ENCODE measurements around the gene ZNF213.
"Not testable (repeated sequence)": the region's sequence is repeated elsewhere in the genome, so short reads cannot be mapped to it uniquely, and the experiment has no call there.

The ZNF213 gene

DNA sequence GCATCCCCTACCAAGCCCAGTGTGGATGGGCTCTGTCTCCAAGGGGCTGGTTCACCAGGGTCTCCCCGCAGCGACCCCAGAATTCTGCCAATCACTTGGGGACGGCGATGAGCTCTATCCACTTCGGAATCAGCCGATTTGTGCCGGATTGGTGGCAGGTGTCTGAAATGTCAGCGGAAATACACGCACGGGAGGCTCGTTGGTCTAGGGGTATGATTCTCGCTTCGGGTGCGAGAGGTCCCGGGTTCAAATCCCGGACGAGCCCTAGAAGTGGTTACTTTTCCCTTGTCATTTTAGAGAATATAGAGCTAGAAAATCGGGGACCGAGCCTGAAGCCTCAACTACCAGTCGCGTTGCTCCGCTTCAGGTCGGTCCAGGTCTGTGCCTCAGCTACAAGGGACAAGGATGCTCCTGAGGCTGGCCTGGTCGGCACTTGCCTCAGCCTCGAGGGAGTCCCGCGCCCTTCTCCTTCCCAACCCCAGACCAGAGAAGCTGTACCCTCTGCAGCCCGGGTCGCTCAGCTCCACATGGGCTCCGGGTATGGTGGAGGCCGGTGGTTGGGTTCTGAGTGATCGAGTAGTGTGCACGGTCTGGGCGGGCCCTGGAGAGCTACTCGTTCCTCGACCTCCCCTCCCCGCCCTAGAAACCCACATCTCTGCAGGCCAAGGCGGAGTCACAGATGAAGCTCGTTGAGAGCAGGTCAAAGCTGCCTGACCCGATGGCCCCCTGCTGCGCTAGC is 37.2 kb downstream of the ZNF213 start:
- no peak for DNase-seq

DNA sequence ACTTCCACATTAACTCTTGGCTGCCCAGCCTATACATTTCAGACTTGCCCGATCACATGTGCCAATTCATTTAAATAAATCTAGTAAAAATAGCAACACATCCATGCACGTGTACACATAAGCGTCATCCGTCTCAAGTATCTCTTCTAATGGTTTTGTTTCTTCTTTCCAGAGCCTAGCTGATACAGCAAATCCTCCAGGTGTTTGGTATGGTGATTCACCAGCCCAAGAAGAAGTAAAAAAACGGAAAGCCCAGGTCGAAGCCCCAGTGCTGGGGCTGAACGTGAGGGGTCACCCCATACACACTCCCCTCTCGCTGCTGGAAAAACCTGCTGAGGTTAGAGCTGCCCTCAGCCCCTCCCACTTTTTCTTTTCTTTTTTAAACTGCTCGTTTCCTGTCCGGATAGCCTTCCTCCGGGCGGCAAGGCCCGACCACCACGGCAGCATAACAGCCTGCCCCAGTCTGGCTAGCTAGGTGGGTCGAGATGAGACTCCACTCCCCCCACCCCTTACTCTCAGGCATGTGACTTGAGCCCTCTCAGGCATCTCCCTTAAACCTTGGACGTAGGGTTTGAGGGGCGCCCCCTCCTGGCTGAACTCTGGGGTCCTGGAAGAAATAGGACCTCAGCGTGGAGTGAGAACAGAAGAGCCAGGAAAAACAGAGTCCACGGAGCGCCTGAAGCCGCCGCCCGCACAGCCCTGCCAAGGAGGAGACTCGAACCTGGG is 39.2 kb downstream of the ZNF213 start:
- DNase-seq, result no peak

DNA sequence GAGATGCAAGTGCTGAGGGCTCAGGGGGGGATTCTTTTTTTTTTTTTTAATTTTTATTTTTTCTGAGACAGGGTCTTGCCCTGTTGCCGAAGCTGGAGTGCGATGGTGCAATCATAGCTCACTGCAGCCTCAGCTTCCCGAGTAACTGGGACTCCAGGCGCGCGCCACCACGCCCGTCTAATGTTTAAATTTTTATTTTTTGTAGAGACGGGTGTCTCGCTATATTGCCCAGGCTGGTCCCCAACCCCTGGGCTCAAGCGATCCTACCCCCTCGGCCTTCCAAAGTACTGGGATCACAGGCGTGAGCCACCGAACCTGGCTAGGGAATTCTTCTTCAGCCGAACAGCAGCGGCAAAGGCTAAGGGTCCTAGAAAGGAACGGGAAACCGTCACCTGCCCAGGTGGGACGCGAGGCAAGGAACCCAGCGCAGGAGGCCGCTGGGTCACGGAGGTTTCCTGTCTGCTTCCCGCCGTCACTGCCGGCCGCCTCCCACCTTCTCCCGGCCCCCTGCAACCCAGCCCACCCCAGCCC is 39.9 kb downstream of the ZNF213 start:
- DNase-seq, result no peak

DNA sequence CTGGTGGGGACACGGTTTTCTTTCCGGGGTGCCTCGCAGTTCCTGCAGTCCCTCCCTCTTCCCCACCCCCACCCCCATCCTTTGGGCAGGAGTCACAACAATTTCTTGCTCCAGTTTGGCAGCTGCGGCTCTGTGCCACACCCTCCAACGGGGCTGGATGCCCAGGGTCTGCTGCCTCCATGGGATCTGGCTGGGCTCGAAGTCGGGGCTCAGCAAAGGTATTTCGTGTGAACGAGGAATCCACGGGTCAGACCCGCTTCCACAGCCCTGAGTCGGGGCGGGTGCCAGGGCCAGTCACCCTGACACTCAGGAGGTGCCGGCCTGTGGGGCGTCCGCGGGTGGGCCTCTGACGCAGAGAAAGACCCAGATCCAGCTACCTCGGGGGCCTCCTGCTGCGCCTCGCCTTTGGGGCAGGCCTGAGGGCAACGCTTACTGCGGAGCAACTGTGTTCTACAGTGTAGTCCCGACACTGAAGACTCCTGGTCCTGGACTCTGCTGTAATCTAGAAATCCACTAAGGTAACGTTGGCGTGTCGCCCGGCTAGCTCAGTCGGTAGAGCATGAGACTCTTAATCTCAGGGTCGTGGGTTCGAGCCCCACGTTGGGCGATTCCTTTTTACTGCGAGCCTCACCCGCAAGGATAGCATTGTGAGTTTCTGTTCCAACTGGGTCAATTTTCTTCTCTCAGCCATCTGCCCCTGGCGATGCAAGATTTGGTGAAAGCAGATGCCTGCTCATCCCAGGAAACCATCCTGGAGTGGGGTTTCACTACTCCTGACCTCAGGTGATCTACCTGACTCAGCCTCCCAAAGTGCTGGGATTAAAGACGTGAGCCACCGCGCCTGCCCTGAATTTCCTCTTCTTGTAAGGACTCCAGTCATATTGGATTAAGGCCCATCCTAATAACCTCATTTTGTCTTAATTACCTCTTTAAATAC is 40.6 kb downstream of the ZNF213 start:
- DNase-seq, result no peak

DNA sequence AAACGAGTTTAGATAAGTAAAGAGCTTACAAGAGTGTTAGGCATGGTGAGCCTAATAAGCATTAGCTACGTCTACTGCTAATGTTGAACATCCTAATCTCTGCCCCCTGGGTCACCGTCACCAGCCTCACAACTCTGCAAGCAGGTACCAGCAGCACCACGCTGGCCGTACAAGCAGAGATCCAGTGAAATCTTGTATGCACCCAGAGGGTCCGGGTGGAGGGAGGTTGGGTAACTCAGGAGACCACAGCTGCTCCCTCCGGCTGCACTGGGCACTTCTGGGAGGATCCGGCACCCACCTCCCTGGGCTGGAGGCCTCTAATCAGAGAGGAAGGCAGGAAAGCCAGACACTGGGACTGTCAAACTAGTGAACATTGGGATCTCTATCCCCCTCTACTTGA is 44.8 kb downstream of the ZNF213 start:
- DNase-seq, result no peak

DNA sequence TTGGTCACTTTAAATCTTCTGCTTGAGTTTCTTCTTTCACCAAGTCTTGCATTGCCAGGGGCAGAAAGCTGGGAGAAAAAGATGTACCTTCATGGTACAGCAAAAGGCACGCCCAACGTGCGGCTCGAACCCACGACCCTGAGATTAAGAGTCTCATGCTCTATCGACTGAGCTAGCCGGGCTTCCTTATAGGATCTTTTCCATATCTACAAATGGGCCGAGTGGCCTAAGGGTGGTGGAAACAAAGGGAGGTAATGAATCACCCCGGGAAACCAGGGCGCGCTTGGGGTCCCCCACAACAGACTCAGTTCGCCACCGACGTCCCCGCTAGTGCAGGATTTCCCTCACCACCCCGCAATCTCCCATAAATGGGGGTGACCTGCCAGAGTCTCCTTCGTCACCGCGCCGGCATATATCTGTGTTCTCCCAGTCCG is 45.6 kb downstream of the ZNF213 start:
- no peak for DNase-seq

- DNase-seq, result not testable (repeated sequence)
Observed at GRCh38 chr16:3182293-3182607, 47.4 kb downstream of the ZNF213 start.

GRCh38 chr16:3182608-3183444 is 48.0 kb downstream of the ZNF213 start:
- peak; percentile 56 to 59 for DNase-seq

- DNase-seq, result no peak
Observed at GRCh38 chr16:3183445-3184139, 48.8 kb downstream of the ZNF213 start.

GRCh38 chr16:3186946-3187690 is 52.3 kb downstream of the ZNF213 start:
- no peak for DNase-seq

DNA sequence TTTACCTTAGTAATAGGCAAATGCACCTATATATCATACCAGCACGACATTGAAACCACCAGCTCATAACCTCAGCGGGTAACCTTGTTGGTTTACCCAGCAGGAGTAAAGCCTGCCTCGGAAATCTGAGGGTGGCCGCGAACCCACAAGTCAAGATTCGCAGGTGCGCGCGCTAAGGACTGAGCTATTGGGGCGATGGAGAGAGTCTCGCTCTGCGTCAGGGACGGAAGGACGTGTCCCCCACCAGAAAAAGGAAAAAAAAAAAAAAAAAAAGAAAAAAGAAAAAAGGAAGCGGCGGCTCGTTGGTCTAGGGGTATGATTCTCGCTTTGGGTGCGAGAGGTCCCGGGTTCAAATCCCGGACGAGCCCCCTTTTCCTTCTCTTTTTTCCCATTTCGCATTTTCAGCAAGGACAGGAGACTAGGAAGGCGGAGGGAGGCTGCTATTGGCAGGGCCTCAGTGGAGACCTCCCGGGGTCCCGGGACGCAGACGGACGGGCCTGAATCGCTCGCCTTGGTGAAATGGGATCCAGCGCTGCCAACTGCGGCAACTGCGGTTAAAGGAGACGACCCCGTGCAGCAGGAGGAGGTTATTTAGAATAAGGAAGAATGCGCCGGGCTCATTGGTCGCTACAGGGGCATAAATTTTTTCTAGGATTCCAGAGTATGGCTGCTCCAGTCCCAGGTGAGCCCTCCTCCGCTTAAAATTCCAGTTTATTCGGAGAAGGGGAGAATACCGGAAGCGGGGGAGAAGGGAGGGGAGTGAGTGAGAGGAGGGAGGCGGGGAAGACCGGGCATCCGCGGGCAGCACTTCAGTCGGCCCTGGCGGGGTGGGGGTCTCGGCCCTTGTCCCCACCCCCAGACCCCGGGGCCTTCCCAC is 53.2 kb downstream of the ZNF213 start, which contains the start of gene OR1F1:
TSS of gene OR1F1 (plus strand) at position 407 of the 877 bp plus-strand sequence.
- peak; percentile 59 for DNase-seq

DNA sequence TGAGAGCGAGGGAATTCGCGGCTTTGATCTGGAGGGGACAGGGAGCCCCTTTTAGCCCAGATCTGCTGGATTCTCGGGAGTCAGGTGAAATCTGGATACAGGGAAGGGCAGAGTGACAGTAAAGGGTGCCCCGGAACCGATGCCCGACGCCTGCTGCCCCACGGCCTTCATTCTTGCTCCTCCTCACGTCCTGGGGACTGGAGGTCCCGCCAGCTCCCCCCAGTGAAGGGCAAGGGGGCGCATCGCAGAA is 53.8 kb downstream of the ZNF213 start:
- DNase-seq, result no peak

- no peak for DNase-seq
Observed at GRCh38 chr16:3188925-3189825, 54.3 kb downstream of the ZNF213 start.

GRCh38 chr16:3189869-3190268 is 55.0 kb downstream of the ZNF213 start:
- no peak for DNase-seq

DNA sequence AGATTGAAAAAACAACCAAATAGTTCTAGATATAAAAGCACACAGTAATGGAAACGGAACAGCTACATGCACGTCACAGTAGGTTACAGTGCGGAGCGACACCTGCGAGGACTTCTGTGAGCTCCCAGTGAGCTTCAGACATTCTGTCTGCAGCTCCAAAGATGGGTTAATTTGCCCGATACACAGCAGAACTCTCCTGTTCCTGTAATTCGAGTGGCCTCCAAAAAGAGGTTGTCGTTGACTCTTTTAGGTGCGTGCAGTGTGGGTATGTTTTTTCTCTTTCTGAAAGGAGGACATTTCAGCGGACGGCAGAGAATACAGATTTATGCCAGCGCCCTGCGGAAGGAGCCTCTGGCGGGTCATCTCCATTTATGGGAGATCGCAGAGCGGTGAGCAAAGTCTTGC is 56.1 kb downstream of the ZNF213 start:
- no peak for DNase-seq
